Endothelial cell of umbilical vein (primary cell): Measurements from ENCODE around the gene BPIFB3. TPM values are rescaled to one million over a fixed set of nuclear protein-coding genes. Genes with fewer than 3 reads are reported as not detected.

ENCODE experiments used
- BruUV-seq: library from RNA; stranded (reverse); fragments of 400-500 nt; replicated peaks from 2 replicates; lab custom pipeline; 2021; lab: Mats Ljungman, UMichigan
- CTCF ChIA-PET: fragments of 300-600, 350-600 bp; sonication (Branson Sonifier 250); formaldehyde crosslinking; loops from one replicate; lab custom pipeline; 2021; ENCODE audit warnings: antibody characterized with exemption, inconsistent platforms; lab: Charles Lee
- POLR2A ChIA-PET: fragments of 300-600, 350-600 bp; sonication (Branson Sonifier 250); formaldehyde crosslinking; loops from one replicate; lab custom pipeline; 2021; ENCODE audit warnings: antibody characterized with exemption, inconsistent platforms; lab: Charles Lee
- DNase-seq: peaks from one replicate; pipeline ENCODE4 v3.0.0-alpha.2; 2011; ENCODE audit warnings: low read depth, low spot score
- FAIRE-seq: peaks from 2 replicates; lab custom pipeline; 2011; peaks lifted over from hg19 to GRCh38; lab: Jason Lieb, UNC
- H2AFZ ChIP-seq: 2 replicates; pipeline ENCODE4 v1.6.0; 2012; ENCODE audit warnings: low read depth, low read length, control low read depth, inconsistent platforms
- H3K27ac ChIP-seq: 2 replicates; pipeline ENCODE4 v1.5.1; 2011; ENCODE audit warnings: low read depth, mild to moderate bottlenecking, control low read depth, low read length, moderate library complexity; ENCODE audit not compliant: insufficient read depth
- H3K27me3 ChIP-seq, 2 experiments: 2 replicates each; pipeline versions ENCODE4 v1.6.0 to v1.6.1; 2011; ENCODE audit warnings: low read length in 2 of 2, mixed read lengths in 1 of 2; ENCODE audit not compliant: control insufficient read depth in 2 of 2, insufficient read depth in 2 of 2
- H3K36me3 ChIP-seq, 2 experiments: 2 replicates in 1 of 2; 3 replicates in 1 of 2; pipeline ENCODE4 v1.5.1; 2011; ENCODE audit warnings: low read length in 2 of 2, mild to moderate bottlenecking in 1 of 2, moderate library complexity in 1 of 2; ENCODE audit not compliant: control insufficient read depth in 2 of 2, insufficient read depth in 2 of 2; ENCODE audit errors: extremely low read depth in 1 of 2
- H3K4me1 ChIP-seq: 3 replicates; pipeline ENCODE4 v1.5.1; 2011; ENCODE audit warnings: mild to moderate bottlenecking, low read length; ENCODE audit not compliant: control insufficient read depth, insufficient read depth; ENCODE audit errors: extremely low read depth
- H3K4me2 ChIP-seq: 2 replicates; pipeline ENCODE4 v1.6.1; 2011; ENCODE audit warnings: low read length, control low read depth, mixed read lengths; ENCODE audit not compliant: insufficient read depth
- H3K4me3 ChIP-seq, 3 experiments: fragments of 200-600 bp in 1 of 3; sonication (generic), shearing (Covaris generic) in 1 of 3; replicated peaks in 1 of 3; 2 replicates each; pipeline ENCODE4 v1.5.1; 2011 to 2016; ENCODE audit warnings: control low read depth in 3 of 3, low read length in 3 of 3, mild to moderate bottlenecking in 2 of 3, inconsistent platforms in 1 of 3, low read depth in 1 of 3, moderate library complexity in 1 of 3; ENCODE audit not compliant: insufficient read depth in 1 of 3
- H3K79me2 ChIP-seq: 2 replicates; pipeline ENCODE4 v1.6.0; 2012; ENCODE audit warnings: low read length, inconsistent platforms; ENCODE audit not compliant: control insufficient read depth, insufficient read depth
- H3K9ac ChIP-seq: replicated peaks from 2 replicates; pipeline ENCODE3; 2011; ENCODE audit warnings: low read length, control low read depth; ENCODE audit not compliant: insufficient read depth; ENCODE audit errors: extremely low read depth
- H3K9me1 ChIP-seq: replicated peaks from 3 replicates; pipeline ENCODE4 v1.6.0; 2011; ENCODE audit warnings: mild to moderate bottlenecking, low read length; ENCODE audit not compliant: control insufficient read depth, insufficient read depth; ENCODE audit errors: extremely low read depth
- H3K9me3 ChIP-seq: replicated peaks from 2 replicates; pipeline ENCODE4 v1.5.1; 2012; ENCODE audit warnings: low read length, inconsistent platforms; ENCODE audit not compliant: control insufficient read depth, insufficient read depth
- H4K20me1 ChIP-seq: replicated peaks from 2 replicates; pipeline ENCODE3; 2011; ENCODE audit warnings: mild to moderate bottlenecking, low read length; ENCODE audit not compliant: control insufficient read depth, insufficient read depth; ENCODE audit errors: extremely low read depth
- CTCF ChIP-seq, 2 donors: IDR thresholded peaks; 1 replicate in 1 of 2; 2 replicates in 1 of 2; pipeline ENCODE4 v1.5.1; 2011; ENCODE audit warnings: low read length in 2 of 2, mild to moderate bottlenecking in 2 of 2, moderate library complexity in 2 of 2, control low read depth in 1 of 2, inconsistent platforms in 1 of 2, low read depth in 1 of 2; ENCODE audit not compliant: insufficient read depth in 1 of 2; ENCODE audit errors: extremely low read depth in 1 of 2
- EZH2 ChIP-seq: IDR thresholded peaks from 2 replicates; pipeline ENCODE4 v1.6.1; 2012; ENCODE audit warnings: borderline replicate concordance, low read depth, mild to moderate bottlenecking, moderate library complexity, low read length, inconsistent platforms; ENCODE audit not compliant: severe bottlenecking
- FOS ChIP-seq: IDR thresholded peaks from 2 replicates; pipeline ENCODE4 v1.6.1; 2011; ENCODE audit warnings: mild to moderate bottlenecking, low read length, moderate library complexity, borderline replicate concordance; ENCODE audit not compliant: insufficient read depth
- GATA2 ChIP-seq: IDR thresholded peaks from 2 replicates; pipeline ENCODE4 v1.7.0; 2011; ENCODE audit warnings: low read depth, mild to moderate bottlenecking, moderate library complexity, mixed read lengths, low read length; ENCODE audit not compliant: insufficient read length, insufficient read depth
- JUN ChIP-seq: IDR thresholded peaks from 2 replicates; pipeline ENCODE4 v1.6.1; 2011; ENCODE audit warnings: borderline replicate concordance, low read depth; ENCODE audit not compliant: insufficient read length, insufficient read depth
- MAX ChIP-seq: IDR thresholded peaks from 2 replicates; pipeline ENCODE4 v1.6.1; 2011; ENCODE audit not compliant: insufficient read depth, insufficient read length
- MYC ChIP-seq: IDR thresholded peaks from one replicate; pipeline ENCODE4 v1.6.1; 2011; ENCODE audit warnings: mild to moderate bottlenecking, low read depth, low read length
- POLR2A ChIP-seq: IDR thresholded peaks from 2 replicates; pipeline ENCODE4 v1.6.1; 2012; ENCODE audit warnings: low read depth, mild to moderate bottlenecking, control low read depth, low read length
- POLR2AphosphoS5 ChIP-seq: IDR thresholded peaks from 2 replicates; pipeline ENCODE4 v1.6.1; 2012; ENCODE audit warnings: low read depth, mild to moderate bottlenecking, control low read depth, low read length, moderate library complexity; ENCODE audit not compliant: insufficient read depth
- dilution Hi-C: fragments of 300-500 bp; cut with MboI; formaldehyde crosslinking; loops from one replicate; pipeline ENCODE4 v1.15.0; 2019; ENCODE audit warnings: low sequenced_read_pairs; ENCODE audit not compliant: extremely low pct_ligation_motif_present
- intact Hi-C: fragments of 100-400 bp; cut with micrococcal nuclease; formaldehyde crosslinking; loops from one replicate; pipeline ENCODE4 v1.10.0; 2022
- polyA plus RNA-seq, 4 experiments: library from polyadenylated mRNA; depleted of rRNA in 3 of 4; stranded (reverse) in 3 of 4; unstranded in 1 of 4; fragments of >200 nt; gene quantifications; 2 replicates each; pipeline versions ENCODE4 v1.2.1 to v1.2.3, GENCODE V29; 2011 to 2012; ENCODE audit warnings: missing spikeins in 1 of 4
- total RNA-seq: library from RNA; stranded (reverse); gene quantifications from 2 replicates; pipeline ENCODE4 v1.2.3, GENCODE V29; 2021

Gene BPIFB3
- total and polyA plus RNA-seq, 2 donors (not counting 3 experiments of a cell fraction or from before 2014, with no cell fraction given), result not detected

- DNase-seq (no peak), FAIRE-seq (no peak)
- Histone ChIP-seq H3K9me1 (no peaks in the 10 kb centered on the region), H2AFZ (no peak within 1 kb of the TSS), H3K9ac (no peak within 1 kb of the TSS), H3K27ac (no peak within 1 kb of the TSS), H3K9me3 (no peaks in the 10 kb centered on the region), H4K20me1 (no peaks in the 10 kb centered on the region), H3K79me2 (no peaks in the 10 kb centered on the region), H3K4me1 (no peaks in the 10 kb centered on the region), H3K4me2 (no peak within 1 kb of the TSS), H3K36me3 (no peaks in the 10 kb centered on the region), H3K27me3 (no peaks in the 10 kb centered on the region), H3K4me3 (no peak within 1 kb of the TSS)
- CTCF ChIA-PET, result no interaction called here
- BruUV-seq, result no TSS peak
- intact Hi-C loops (no loop called here), dilution Hi-C loops (no loop called here)
- POLR2A ChIA-PET, result no interaction called here
- no peak for TF ChIP-seq POLR2A
- TF ChIP-seq EZH2, result no peak
- no peak for TF ChIP-seq FOS
- TF ChIP-seq GATA2, result no peak
- no peak for TF ChIP-seq MAX
- no peak for TF ChIP-seq JUN
- TF ChIP-seq POLR2AphosphoS5, result no peak
- TF ChIP-seq MYC, result no peak
- TF ChIP-seq CTCF (IDR thresholded peaks at IDR 0.05; ENCODE audit: extremely low read depth in 1 of 2, insufficient read depth in 1 of 2, low read depth in 1 of 2, low read length in 2 of 2), result no peak
Measured at GRCh38 chr20:33031531-33031930, 22.2 kb upstream of the BPIFB3 start, which contains the start of gene BPIFB6. BPIFB6 (plus strand) TSS chr20:33031648; CDS start chr20:33031648, 0 bp downstream.
